ENCODE data around the gene IL1R2. TPM values are rescaled to one million over a fixed set of nuclear protein-coding genes. Genes with fewer than 3 reads are reported as not detected.

IL1R2 gene
- total and polyA plus RNA-seq, 2 experiments from 2014 or later, result not detected

GRCh38 chr2:102064679-102065674 is 73.2 kb downstream of the IL1R2 start:
- peaks cover 3% of the 10 kb centered on the region for H3K27me3 Mint-ChIP-seq (ENCODE audit: insufficient read depth, low read depth, poor library complexity)
- no peaks in the 10 kb centered on the region for H3K36me3 Mint-ChIP-seq (ENCODE audit: low read depth)
- Histone ChIP-seq H3K4me2 (no peak overlapping the region), H3K4me1 (ENCODE audit: insufficient read depth) (no peaks in the 10 kb centered on the region), H3K4me3 (no peak overlapping the region), H2AFZ (peak overlapping the region; percentile 78), H3K79me2 (replicated peaks; ENCODE audit: insufficient read depth) (no peaks in the 10 kb centered on the region), H3F3A (replicated peaks; ENCODE audit: low read depth) (no peaks in the 10 kb centered on the region), H3K27me3 (ENCODE audit: insufficient read depth) (no peaks in the 10 kb centered on the region), H3K9me2 (ENCODE audit: insufficient read depth) (no peaks in the 10 kb centered on the region; the same call in 1 of the 2 replicates), H4K20me1 (replicated peaks; ENCODE audit: insufficient read depth) (no peaks in the 10 kb centered on the region), H3K36me3 (ENCODE audit: insufficient read depth) (no peaks in the 10 kb centered on the region), H3K27ac (ENCODE audit: low read depth) (no peak overlapping the region)
- ATAC-seq (no peak), DNase-seq (ENCODE audit: low spot score) (no peak)
- TF ChIP-seq STAT1 (IDR thresholded peaks at IDR 0.05; ENCODE audit: unreplicated experiment) (no peak), NANOG (IDR thresholded peaks at IDR 0.05; ENCODE audit: borderline replicate concordance) (no peak), ZNF114 (CRISPR knock-in tag; IDR thresholded peaks at IDR 0.05) (no peak), ZNF462 (CRISPR knock-in tag; IDR thresholded peaks at IDR 0.05) (no peak), CREB1 (CRISPR knock-in tag; IDR thresholded peaks at IDR 0.05; ENCODE audit: low read depth) (no peak), ZNF331 (CRISPR knock-in tag; IDR thresholded peaks at IDR 0.05; ENCODE audit: low read depth) (no peak), EZH2 (IDR thresholded peaks at IDR 0.05; ENCODE audit: low read depth, unreplicated experiment) (no peak), EZH2phosphoT487 (IDR thresholded peaks at IDR 0.05; ENCODE audit: unreplicated experiment) (no peak)
- TF ChIP-seq, protein P1, sequence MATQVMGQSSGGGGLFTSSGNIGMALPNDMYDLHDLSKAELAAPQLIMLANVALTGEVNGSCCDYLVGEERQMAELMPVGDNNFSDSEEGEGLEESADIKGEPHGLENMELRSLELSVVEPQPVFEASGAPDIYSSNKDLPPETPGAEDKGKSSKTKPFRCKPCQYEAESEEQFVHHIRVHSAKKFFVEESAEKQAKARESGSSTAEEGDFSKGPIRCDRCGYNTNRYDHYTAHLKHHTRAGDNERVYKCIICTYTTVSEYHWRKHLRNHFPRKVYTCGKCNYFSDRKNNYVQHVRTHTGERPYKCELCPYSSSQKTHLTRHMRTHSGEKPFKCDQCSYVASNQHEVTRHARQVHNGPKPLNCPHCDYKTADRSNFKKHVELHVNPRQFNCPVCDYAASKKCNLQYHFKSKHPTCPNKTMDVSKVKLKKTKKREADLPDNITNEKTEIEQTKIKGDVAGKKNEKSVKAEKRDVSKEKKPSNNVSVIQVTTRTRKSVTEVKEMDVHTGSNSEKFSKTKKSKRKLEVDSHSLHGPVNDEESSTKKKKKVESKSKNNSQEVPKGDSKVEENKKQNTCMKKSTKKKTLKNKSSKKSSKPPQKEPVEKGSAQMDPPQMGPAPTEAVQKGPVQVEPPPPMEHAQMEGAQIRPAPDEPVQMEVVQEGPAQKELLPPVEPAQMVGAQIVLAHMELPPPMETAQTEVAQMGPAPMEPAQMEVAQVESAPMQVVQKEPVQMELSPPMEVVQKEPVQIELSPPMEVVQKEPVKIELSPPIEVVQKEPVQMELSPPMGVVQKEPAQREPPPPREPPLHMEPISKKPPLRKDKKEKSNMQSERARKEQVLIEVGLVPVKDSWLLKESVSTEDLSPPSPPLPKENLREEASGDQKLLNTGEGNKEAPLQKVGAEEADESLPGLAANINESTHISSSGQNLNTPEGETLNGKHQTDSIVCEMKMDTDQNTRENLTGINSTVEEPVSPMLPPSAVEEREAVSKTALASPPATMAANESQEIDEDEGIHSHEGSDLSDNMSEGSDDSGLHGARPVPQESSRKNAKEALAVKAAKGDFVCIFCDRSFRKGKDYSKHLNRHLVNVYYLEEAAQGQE (IDR thresholded peaks at IDR 0.05; ENCODE audit: unreplicated experiment), result no peak
- no peak overlapping the region for H3K27ac Mint-ChIP-seq
- H3K4me1 Mint-ChIP-seq, result peaks cover 8% of the 10 kb centered on the region; the same call in 2 of the 3 replicates
- H3K4me3 Mint-ChIP-seq, result no peak overlapping the region
- no peaks in the 10 kb centered on the region; the same call in 2 of the 3 replicates for H3K9me3 Mint-ChIP-seq

Data from GM23338 (cell line).